22Rv1 (cell line): ENCODE results near the gene CCDC149.

ENCODE experiments used
- H3K27ac ChIP-seq: fragments of 450-650 bp; 2 replicates; pipeline ENCODE4 v1.5.1; 2017
- CTCF ChIP-seq: fragments of 450-650 bp; IDR thresholded peaks from 2 replicates; pipeline ENCODE4 v1.5.1; 2017; ENCODE audit warnings: mild to moderate bottlenecking
- ZFX ChIP-seq: fragments of 450-650 bp; IDR thresholded peaks from 2 replicates; pipeline ENCODE4 v1.6.1; 2017; ENCODE audit warnings: antibody characterized with exemption, borderline replicate concordance

Gene CCDC149

GRCh38 chr4:24768006-24768405, 144.8 kb downstream of the CCDC149 start:
- H3K27ac ChIP-seq: no peak overlapping the region
- TF ChIP-seq ZFX: no peak
- TF ChIP-seq CTCF: no peak

- no peak for TF ChIP-seq CTCF
- no peak for TF ChIP-seq ZFX
- no peak overlapping the region for H3K27ac ChIP-seq
These were observed 147.4 kb downstream of the CCDC149 start for GRCh38 chr4:24765376-24765988.

- no peak overlapping the region for H3K27ac ChIP-seq
- TF ChIP-seq CTCF (no peak), ZFX (no peak)
These were observed 148.5 kb downstream of the CCDC149 start for GRCh38 chr4:24764345-24764744.

- no peak overlapping the region for H3K27ac ChIP-seq
These were observed 149.1 kb downstream of the CCDC149 start for GRCh38 chr4:24763631-24764297.

More at GRCh38 chr4:24763631-24764297, 149.1 kb downstream of the CCDC149 start:
- TF ChIP-seq ZFX (no peak), CTCF (no peak)
